Transverse colon (tissue), 4 donors: ENCODE data around the gene CCDC148. TPM values are rescaled to one million over a fixed set of nuclear protein-coding genes. Genes with fewer than 3 reads are reported as not detected.

Source experiments
- DNase-seq: peaks from one replicate; pipeline ENCODE4 v3.0.0-alpha.2; 2019
- H3K27ac ChIP-seq, 4 donors: fragments of 200-600 bp; sonication (generic); 2 replicates each; pipeline ENCODE4 v1.5.1; 2016 to 2018; ENCODE audit warnings: inconsistent platforms in 4 of 4
- H3K27me3 ChIP-seq: fragments of 200-600 bp; sonication (generic); 2 replicates; pipeline ENCODE4 v1.5.1; 2017; ENCODE audit warnings: inconsistent platforms
- H3K36me3 ChIP-seq, 4 donors: fragments of 200-600 bp; sonication (generic); 2 replicates each; pipeline ENCODE4 v1.5.1; 2017 to 2019; ENCODE audit warnings: inconsistent platforms in 4 of 4
- H3K4me1 ChIP-seq, 4 donors: fragments of 200-600 bp; sonication (generic); 2 replicates each; pipeline ENCODE4 v1.5.1; 2017 to 2020; ENCODE audit warnings: inconsistent platforms in 4 of 4
- H3K4me3 ChIP-seq, 4 donors: fragments of 200-600 bp; sonication (generic); 1 replicate in 1 of 4; 2 replicates in 3 of 4; pipeline versions ENCODE4 v1.5.1 to v1.6.1; 2017 to 2019; ENCODE audit warnings: inconsistent platforms in 4 of 4
- H3K9me3 ChIP-seq, 2 donors: fragments of 200-600 bp; sonication (generic); 2 replicates each; pipeline ENCODE4 v1.5.1; 2017 to 2019; ENCODE audit warnings: inconsistent platforms in 2 of 2
- EP300 ChIP-seq: sonication (generic); formaldehyde crosslinking; IDR thresholded peaks from one replicate; pipeline ENCODE4 v1.6.1; 2017; ENCODE audit warnings: antibody characterized with exemption, low read depth
- POLR2A ChIP-seq: fragments of 450-650 bp; IDR thresholded peaks from one replicate; pipeline ENCODE4 v1.6.1; 2016; ENCODE audit warnings: antibody characterized with exemption, mild to moderate bottlenecking, moderate library complexity
- POLR2AphosphoS5 ChIP-seq, 3 donors: sonication (generic); formaldehyde crosslinking; IDR thresholded peaks; one replicate each; pipeline ENCODE4 v1.6.1; 2016; ENCODE audit warnings: antibody characterized with exemption in 3 of 3
- WGBS, 2 donors: methylation state at CpG; one replicate each; pipeline ENCODE4 v1.1.5; 2018; ENCODE audit warnings: low coverage in 1 of 2; 5-methylcytosine and 5-hydroxymethylcytosine counted together
- in situ Hi-C, 4 donors: fragments of 200-750 bp; cut with MboI; loops; one replicate each; pipeline versions ENCODE4 v1.15.0 to v1.15.1; 2017; ENCODE audit warnings: low sequenced_read_pairs in 3 of 4, low pct_ligation_motif_present in 1 of 4, low pct_unique_long_range_greater_than_20kb in 1 of 4
- intact Hi-C: fragments of 100-400 bp; cut with DNase I; formaldehyde crosslinking; loops from one replicate; pipeline ENCODE4 v1.15.1; 2023; ENCODE audit warnings: low total_unique reads
- total RNA-seq, 4 donors: library from RNA; depleted of rRNA; stranded (reverse); fragments of >200 nt; gene quantifications; one replicate each; pipeline ENCODE4 v1.1.0, GENCODE V29; 2016
- TF ChIP-seq, protein P1 (sequence below), 5 experiments: fragments of 200-600 bp in 3 of 5; fragments of 450-650 bp in 2 of 5; sonication (generic) in 3 of 5; IDR thresholded peaks; 1 replicate in 2 of 5; 2 replicates in 3 of 5; pipeline ENCODE4 v1.5.1; 2016 to 2017; ENCODE audit warnings: antibody characterized with exemption in 5 of 5, inconsistent platforms in 3 of 5, mild to moderate bottlenecking in 2 of 5, moderate library complexity in 1 of 5

CCDC148 gene
- total RNA-seq, 4 donors from 2014 or later = 0.48 TPM; not detected in 3

DNA sequence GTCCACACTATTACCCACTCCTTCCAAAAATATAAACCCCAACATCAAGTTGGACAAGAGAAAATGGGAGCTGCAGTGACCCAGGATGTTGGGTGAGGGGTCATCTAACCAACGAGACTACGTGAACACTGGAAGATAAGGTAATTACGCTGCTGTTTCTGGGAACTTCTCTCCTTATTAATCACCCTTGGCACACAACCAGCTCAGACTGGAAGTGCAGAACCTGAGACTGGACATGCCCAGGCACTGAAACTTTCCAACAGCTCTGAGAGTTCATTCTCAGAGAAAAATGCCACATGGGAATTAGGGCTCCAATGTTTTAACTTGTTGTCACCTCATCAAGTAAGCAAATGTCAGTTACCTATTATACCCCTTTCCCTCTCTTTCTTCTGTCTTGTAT lies 135.3 kb downstream of the CCDC148 start:
- Histone ChIP-seq H3K27me3 (no peaks in the 10 kb centered on the region), H3K9me3 (no peaks in the 10 kb centered on the region), H3K36me3 (no peaks in the 10 kb centered on the region), H3K4me3 (no peak overlapping the region), H3K27ac (no peak overlapping the region), H3K4me1 (no peaks in the 10 kb centered on the region)
- in situ Hi-C loops (no loop called here), intact Hi-C loops (no loop called here)
- no peak for TF ChIP-seq POLR2A
- TF ChIP-seq, protein P1, sequence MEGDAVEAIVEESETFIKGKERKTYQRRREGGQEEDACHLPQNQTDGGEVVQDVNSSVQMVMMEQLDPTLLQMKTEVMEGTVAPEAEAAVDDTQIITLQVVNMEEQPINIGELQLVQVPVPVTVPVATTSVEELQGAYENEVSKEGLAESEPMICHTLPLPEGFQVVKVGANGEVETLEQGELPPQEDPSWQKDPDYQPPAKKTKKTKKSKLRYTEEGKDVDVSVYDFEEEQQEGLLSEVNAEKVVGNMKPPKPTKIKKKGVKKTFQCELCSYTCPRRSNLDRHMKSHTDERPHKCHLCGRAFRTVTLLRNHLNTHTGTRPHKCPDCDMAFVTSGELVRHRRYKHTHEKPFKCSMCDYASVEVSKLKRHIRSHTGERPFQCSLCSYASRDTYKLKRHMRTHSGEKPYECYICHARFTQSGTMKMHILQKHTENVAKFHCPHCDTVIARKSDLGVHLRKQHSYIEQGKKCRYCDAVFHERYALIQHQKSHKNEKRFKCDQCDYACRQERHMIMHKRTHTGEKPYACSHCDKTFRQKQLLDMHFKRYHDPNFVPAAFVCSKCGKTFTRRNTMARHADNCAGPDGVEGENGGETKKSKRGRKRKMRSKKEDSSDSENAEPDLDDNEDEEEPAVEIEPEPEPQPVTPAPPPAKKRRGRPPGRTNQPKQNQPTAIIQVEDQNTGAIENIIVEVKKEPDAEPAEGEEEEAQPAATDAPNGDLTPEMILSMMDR (IDR thresholded peaks at IDR 0.05) = no peak
- TF ChIP-seq EP300 = no peak
- TF ChIP-seq POLR2AphosphoS5 (IDR thresholded peaks at IDR 0.05) = no peak
- WGBS, 2 donors = 73% methylated on average over 3 of the region's 3 CpGs; no CpG with 5 or more reads in 1 of the 2 donors
- DNase-seq = no peak

DNA sequence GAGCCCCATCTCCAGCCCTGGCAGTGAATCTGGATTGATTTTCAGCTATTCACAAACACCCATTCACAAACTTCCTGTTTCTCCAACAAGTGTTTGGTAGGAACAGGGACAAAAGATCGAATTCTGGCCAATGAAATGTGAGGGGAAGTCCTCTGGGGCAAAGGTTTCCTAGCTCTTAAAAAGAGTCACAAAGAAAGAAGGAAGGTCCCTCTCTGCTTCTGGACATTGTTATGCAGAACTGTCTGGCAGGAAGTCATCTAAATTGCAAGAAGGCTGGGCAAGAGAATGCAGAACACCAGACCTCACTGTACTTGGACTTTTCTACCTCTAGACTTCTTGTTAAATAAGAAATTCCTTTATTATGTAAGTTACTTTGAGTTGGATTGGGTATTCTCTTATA lies 137.3 kb downstream of the CCDC148 start:
- no peaks in the 10 kb centered on the region for H3K9me3 ChIP-seq
- intact Hi-C loops = no loop called here
- no peaks in the 10 kb centered on the region for H3K27me3 ChIP-seq
- 42 to 57% methylated on average over 1 of the region's 1 CpG for WGBS, 2 donors
- H3K36me3 ChIP-seq = no peaks in the 10 kb centered on the region
- in situ Hi-C loops = no loop called here
- no peak overlapping the region for H3K27ac ChIP-seq
- no peaks in the 10 kb centered on the region for H3K4me1 ChIP-seq
- H3K4me3 ChIP-seq = no peak overlapping the region
- TF ChIP-seq POLR2AphosphoS5 (IDR thresholded peaks at IDR 0.05) (no peak), POLR2A (no peak), EP300 (no peak)
- TF ChIP-seq, protein P1 (IDR thresholded peaks at IDR 0.05) = no peak
- no peak for DNase-seq

DNA sequence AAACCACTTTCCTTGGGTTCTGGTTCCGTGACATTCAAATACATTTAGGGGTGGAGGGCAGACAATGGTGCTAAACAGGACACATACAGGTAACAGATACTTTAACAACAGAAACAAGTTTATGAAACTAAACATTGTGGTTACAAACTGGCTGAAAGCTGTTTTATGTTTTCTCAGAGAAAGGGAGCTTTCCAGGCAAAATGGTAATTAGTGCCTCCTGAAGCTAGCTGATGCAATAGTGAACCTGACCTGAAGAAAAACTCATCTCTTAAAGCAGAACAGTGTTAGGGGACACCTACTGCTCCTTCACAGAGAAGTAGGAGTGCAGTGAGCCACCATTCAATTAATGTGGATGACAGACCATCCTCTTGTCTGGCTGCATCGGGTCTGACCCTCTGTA lies 138.9 kb downstream of the CCDC148 start:
- no peaks in the 10 kb centered on the region for H3K9me3 ChIP-seq
- no peaks in the 10 kb centered on the region for H3K36me3 ChIP-seq
- no peaks in the 10 kb centered on the region for H3K4me1 ChIP-seq
- TF ChIP-seq, protein P1 (IDR thresholded peaks at IDR 0.05) = no peak
- no peak for TF ChIP-seq POLR2A
- TF ChIP-seq POLR2AphosphoS5 (IDR thresholded peaks at IDR 0.05) = no peak
- TF ChIP-seq EP300 = no peak
- intact Hi-C loops (no loop called here), in situ Hi-C loops (no loop called here)
- no peak overlapping the region for H3K27ac ChIP-seq
- no peak overlapping the region for H3K4me3 ChIP-seq
- H3K27me3 ChIP-seq = no peaks in the 10 kb centered on the region
- no peak for DNase-seq
- WGBS, 2 donors = 80 to 89% methylated on average over 2 of the region's 2 CpGs

DNA sequence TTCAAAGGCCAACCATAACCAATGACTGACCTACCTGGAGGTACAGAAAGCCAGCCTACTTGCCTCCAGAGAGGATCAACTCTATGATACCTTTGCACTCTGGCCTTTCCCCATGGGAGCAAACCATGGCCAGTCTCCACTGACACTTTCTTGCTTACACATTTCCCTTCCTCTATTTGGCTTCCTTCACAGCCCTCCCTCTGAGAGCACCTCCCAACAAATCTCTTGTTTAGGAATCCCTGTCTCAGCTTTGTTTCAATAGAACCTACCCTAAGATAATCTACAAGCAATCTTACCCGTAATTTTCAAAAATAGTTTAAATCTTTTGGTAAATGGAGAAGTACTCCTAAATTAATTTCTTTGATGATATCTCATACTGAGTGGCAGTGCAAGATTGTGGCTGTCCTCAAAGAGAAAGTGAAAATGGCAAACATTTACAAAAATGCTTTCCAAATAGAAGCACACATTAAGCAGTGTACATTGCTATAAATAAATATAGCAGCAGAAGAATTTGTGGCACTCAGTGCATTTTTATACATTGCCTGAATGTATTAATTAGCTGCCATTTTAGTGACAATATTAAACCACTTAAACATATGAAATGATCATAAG lies 140.6 kb downstream of the CCDC148 start:
- H3K27ac ChIP-seq = no peak overlapping the region
- no peaks in the 10 kb centered on the region for H3K4me1 ChIP-seq
- in situ Hi-C loops (no loop called here), intact Hi-C loops (no loop called here)
- H3K36me3 ChIP-seq = no peaks in the 10 kb centered on the region
- H3K27me3 ChIP-seq = no peaks in the 10 kb centered on the region
- WGBS, 2 donors = 64 to 85% methylated on average over 1 of the region's 1 CpG
- H3K9me3 ChIP-seq = no peaks in the 10 kb centered on the region
- DNase-seq = no peak
- no peak overlapping the region for H3K4me3 ChIP-seq
- TF ChIP-seq EP300 (no peak), POLR2AphosphoS5 (IDR thresholded peaks at IDR 0.05) (no peak), POLR2A (no peak)
- TF ChIP-seq, protein P1 (IDR thresholded peaks at IDR 0.05) = no peak
